ENCODE data around the gene ITPR2.
"Not testable (repeated sequence)": the region's sequence is repeated elsewhere in the genome, so short reads cannot be mapped to it uniquely, and the experiment has no call there.

ITPR2 gene

GRCh38 chr12:26867080-26867479 is 34.1 kb upstream of the ITPR2 start:
- DNase-seq (ENCODE audit: insufficient read length) (peak; percentile 23), FAIRE-seq (peak; percentile 58)
- TF ChIP-seq TAF1 (IDR thresholded peaks at IDR 0.05; ENCODE audit: borderline replicate concordance, low read depth, low read length) (no peak), POLR2A (IDR thresholded peaks at IDR 0.05; ENCODE audit: low read depth, low read length) (no peak), POLR2AphosphoS5 (IDR thresholded peaks at IDR 0.05; ENCODE audit: low read depth, low read length) (no peak)

- TF ChIP-seq POLR2AphosphoS5 (IDR thresholded peaks at IDR 0.05; ENCODE audit: low read depth, low read length) (no peak), POLR2A (IDR thresholded peaks at IDR 0.05; ENCODE audit: low read depth, low read length) (no peak), TAF1 (IDR thresholded peaks at IDR 0.05; ENCODE audit: borderline replicate concordance, low read depth, low read length) (no peak)
- no peak for DNase-seq (ENCODE audit: insufficient read length)
- FAIRE-seq, result no peak
These were observed 30.5 kb upstream of the ITPR2 start for GRCh38 chr12:26863515-26863914.

DNA sequence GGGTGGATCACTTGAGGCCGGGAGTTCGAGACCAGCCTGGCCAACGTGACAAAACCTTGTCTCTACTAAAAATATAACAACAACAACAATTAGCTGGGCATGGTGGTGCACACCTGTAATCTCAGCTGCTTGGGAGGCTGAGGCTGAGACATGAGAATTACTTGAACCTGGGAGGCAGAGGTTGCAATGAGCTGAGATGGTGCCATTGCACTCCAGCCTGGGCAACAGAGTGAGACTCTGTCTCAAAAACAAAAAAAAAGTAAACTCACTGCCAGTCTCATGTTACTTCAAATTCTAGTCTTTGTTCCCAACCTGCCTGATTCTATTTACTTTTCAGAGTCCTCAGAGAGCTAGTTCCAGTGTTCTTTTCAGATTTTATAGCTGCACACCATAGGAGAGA is 29.8 kb upstream of the ITPR2 start:
- not testable (repeated sequence) for DNase-seq (ENCODE audit: insufficient read length); FAIRE-seq

DNA sequence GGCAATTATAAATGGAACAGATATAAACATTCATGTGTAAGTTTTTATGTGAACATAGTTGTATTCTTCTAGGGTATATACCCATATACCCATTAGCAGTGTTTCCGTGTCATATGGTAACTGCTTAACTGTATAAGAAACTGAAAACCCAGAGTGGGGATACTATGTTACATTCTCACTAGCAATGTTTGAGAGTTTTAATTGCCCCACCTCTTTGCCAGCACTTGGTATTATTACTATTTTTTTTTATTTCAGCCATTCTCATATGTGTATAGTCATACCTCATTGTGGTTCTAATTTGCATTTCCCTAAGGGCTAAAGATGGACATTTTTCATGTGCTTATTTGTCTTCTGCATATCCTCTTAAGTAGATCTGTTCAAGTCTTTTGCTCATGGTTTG is 28.7 kb upstream of the ITPR2 start:
- TF ChIP-seq TAF1 (IDR thresholded peaks at IDR 0.05; ENCODE audit: borderline replicate concordance, low read depth, low read length) (no peak), POLR2AphosphoS5 (IDR thresholded peaks at IDR 0.05; ENCODE audit: low read depth, low read length) (no peak), POLR2A (IDR thresholded peaks at IDR 0.05; ENCODE audit: low read depth, low read length) (no peak)
- no peak for FAIRE-seq
- DNase-seq (ENCODE audit: insufficient read length), result no peak

GRCh38 chr12:26857465-26858176 is 24.6 kb upstream of the ITPR2 start:
- FAIRE-seq, result no peak
- DNase-seq (ENCODE audit: insufficient read length), result no peak

DNA sequence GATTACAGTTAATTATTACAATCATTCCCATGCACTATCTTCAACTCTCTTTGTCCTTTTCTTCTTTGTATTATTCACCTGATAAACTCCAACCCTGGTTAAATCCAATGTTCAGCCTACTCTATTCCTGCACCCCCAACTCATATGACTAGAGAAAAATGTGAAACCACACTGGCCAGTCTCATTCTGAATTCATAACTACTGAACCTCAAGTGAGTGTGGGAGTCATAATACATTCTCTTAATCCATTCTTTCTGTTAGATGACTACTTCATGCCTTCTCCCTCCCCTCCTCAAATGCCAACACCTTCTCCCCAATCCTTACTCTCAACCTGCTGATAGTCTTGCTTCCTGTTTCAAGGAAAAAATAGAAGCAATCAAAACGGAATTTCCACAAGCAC is 22.3 kb upstream of the ITPR2 start:
- TF ChIP-seq POLR2A (IDR thresholded peaks at IDR 0.05; ENCODE audit: low read depth, low read length) (no peak), POLR2AphosphoS5 (IDR thresholded peaks at IDR 0.05; ENCODE audit: low read depth, low read length) (no peak), TAF1 (IDR thresholded peaks at IDR 0.05; ENCODE audit: borderline replicate concordance, low read depth, low read length) (no peak)
- DNase-seq (ENCODE audit: insufficient read length) (no peak), FAIRE-seq (peak; percentile 80)

More at GRCh38 chr12:26857465-26858176, 24.6 kb upstream of the ITPR2 start:
- TF ChIP-seq TAF1 (IDR thresholded peaks at IDR 0.05; ENCODE audit: borderline replicate concordance, low read depth, low read length) (no peak), POLR2AphosphoS5 (IDR thresholded peaks at IDR 0.05; ENCODE audit: low read depth, low read length) (no peak), POLR2A (IDR thresholded peaks at IDR 0.05; ENCODE audit: low read depth, low read length) (no peak)

GRCh38 chr12:26854031-26854390 is 21.0 kb upstream of the ITPR2 start:
- TF ChIP-seq TAF1 (IDR thresholded peaks at IDR 0.05; ENCODE audit: borderline replicate concordance, low read depth, low read length) (no peak), POLR2AphosphoS5 (IDR thresholded peaks at IDR 0.05; ENCODE audit: low read depth, low read length) (no peak), POLR2A (IDR thresholded peaks at IDR 0.05; ENCODE audit: low read depth, low read length) (no peak)
- FAIRE-seq (no peak), DNase-seq (ENCODE audit: insufficient read length) (no peak)

GRCh38 chr12:26853303-26854030 is 20.5 kb upstream of the ITPR2 start:
- DNase-seq (ENCODE audit: insufficient read length), result peak; percentile 29
- TF ChIP-seq POLR2A (IDR thresholded peaks at IDR 0.05; ENCODE audit: low read depth, low read length) (no peak), POLR2AphosphoS5 (IDR thresholded peaks at IDR 0.05; ENCODE audit: low read depth, low read length) (no peak), TAF1 (IDR thresholded peaks at IDR 0.05; ENCODE audit: borderline replicate concordance, low read depth, low read length) (no peak)
- peak; percentile 93 for FAIRE-seq

GRCh38 chr12:26851031-26851809 is 18.2 kb upstream of the ITPR2 start:
- DNase-seq (ENCODE audit: insufficient read length) (no peak), FAIRE-seq (no peak)
- TF ChIP-seq TAF1 (IDR thresholded peaks at IDR 0.05; ENCODE audit: borderline replicate concordance, low read depth, low read length) (no peak), POLR2AphosphoS5 (IDR thresholded peaks at IDR 0.05; ENCODE audit: low read depth, low read length) (no peak), POLR2A (IDR thresholded peaks at IDR 0.05; ENCODE audit: low read depth, low read length) (no peak)

DNA sequence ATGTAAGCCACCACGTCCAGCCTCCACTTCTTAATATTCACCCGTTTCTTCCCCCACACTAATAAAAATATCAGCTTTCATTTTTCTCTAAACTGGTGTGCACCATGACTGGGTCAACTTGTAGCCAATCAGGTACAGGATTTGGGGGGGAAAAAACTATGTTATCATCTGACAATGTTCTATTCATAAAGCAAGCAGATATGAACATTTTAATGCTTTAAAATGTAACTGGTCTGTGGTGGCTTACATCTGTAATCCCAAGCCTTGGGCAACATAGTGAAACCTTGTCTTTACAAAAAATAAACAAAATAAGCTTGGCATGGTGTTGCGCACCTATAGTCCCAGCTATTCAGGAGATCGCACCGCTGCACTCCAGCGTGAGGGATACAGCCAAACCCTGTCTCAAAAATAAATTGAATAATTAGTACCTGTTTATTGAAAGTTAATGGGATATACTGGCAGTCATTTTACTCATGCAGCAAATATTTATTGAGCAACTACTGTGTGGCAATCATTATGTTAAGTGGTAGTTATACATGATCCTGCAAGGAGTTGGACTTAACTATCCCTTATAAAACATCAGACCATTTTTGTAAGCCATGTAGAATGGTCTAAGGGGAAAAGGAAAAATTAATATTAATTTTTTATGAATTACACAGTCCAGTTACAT is 15.3 kb upstream of the ITPR2 start:
- no peak for FAIRE-seq
- DNase-seq (ENCODE audit: insufficient read length), result no peak
- no peak for TF ChIP-seq TAF1 (IDR thresholded peaks at IDR 0.05; ENCODE audit: borderline replicate concordance, low read depth, low read length)
- TF ChIP-seq POLR2A (IDR thresholded peaks at IDR 0.05; ENCODE audit: low read depth, low read length), result no peak
- TF ChIP-seq POLR2AphosphoS5 (IDR thresholded peaks at IDR 0.05; ENCODE audit: low read depth, low read length), result no peak

GRCh38 chr12:26847431-26847830 is 14.4 kb upstream of the ITPR2 start:
- no peak for TF ChIP-seq POLR2AphosphoS5 (IDR thresholded peaks at IDR 0.05; ENCODE audit: low read depth, low read length)
- TF ChIP-seq TAF1 (IDR thresholded peaks at IDR 0.05; ENCODE audit: borderline replicate concordance, low read depth, low read length), result no peak
- no peak for TF ChIP-seq POLR2A (IDR thresholded peaks at IDR 0.05; ENCODE audit: low read depth, low read length)
- DNase-seq (ENCODE audit: insufficient read length) (no peak), FAIRE-seq (no peak)

Data from GM12892 (cell line).